NCI-H1105 treated with DMSO at 0.1 percent for 48 hours (cell line): ENCODE results near the gene INPP4A.
A peak's percentile ranks its signal among the peaks of the same experiment; 100 is the strongest.

Experiments
- DNase-seq: peaks from one replicate; lab custom pipeline; 2025; lab: John Stamatoyannopoulos, UW

Gene INPP4A

GRCh38 chr2:98514879-98515249 lies 70.2 kb downstream of the INPP4A start:
- DNase-seq = no peak

- DNase-seq = no peak
These were observed 70.8 kb downstream of the INPP4A start for GRCh38 chr2:98515250-98515991.

GRCh38 chr2:98516571-98516970 lies 71.9 kb downstream of the INPP4A start:
- DNase-seq = no peak

GRCh38 chr2:98517636-98518035 lies 73.0 kb downstream of the INPP4A start:
- no peak for DNase-seq

- DNase-seq = no peak
These were observed 73.4 kb downstream of the INPP4A start for GRCh38 chr2:98518101-98518500.

- no peak for DNase-seq
These were observed 74.5 kb downstream of the INPP4A start for GRCh38 chr2:98519156-98519555.

GRCh38 chr2:98519851-98520250 lies 75.2 kb downstream of the INPP4A start:
- DNase-seq = no peak

- DNase-seq = no peak
These were observed 76.1 kb downstream of the INPP4A start for GRCh38 chr2:98520806-98521205.

GRCh38 chr2:98521266-98521665 lies 76.6 kb downstream of the INPP4A start:
- no peak for DNase-seq

GRCh38 chr2:98522854-98523253 lies 78.2 kb downstream of the INPP4A start:
- DNase-seq = no peak

- peak; percentile 6 for DNase-seq
These were observed 79.5 kb downstream of the INPP4A start for GRCh38 chr2:98524168-98524567.

- DNase-seq = no peak
These were observed 83.7 kb downstream of the INPP4A start for GRCh38 chr2:98528349-98528748.

- no peak for DNase-seq
These were observed 85.5 kb downstream of the INPP4A start for GRCh38 chr2:98530114-98530513.

- peak; percentile 5 for DNase-seq
These were observed 88.1 kb downstream of the INPP4A start for GRCh38 chr2:98532756-98533155.

- DNase-seq = no peak
These were observed 88.9 kb downstream of the INPP4A start for GRCh38 chr2:98533547-98533946.

GRCh38 chr2:98534761-98535160 lies 90.1 kb downstream of the INPP4A start:
- no peak for DNase-seq

GRCh38 chr2:98535971-98536677 lies 91.5 kb downstream of the INPP4A start:
- DNase-seq = no peak

- no peak for DNase-seq
These were observed 92.9 kb downstream of the INPP4A start for GRCh38 chr2:98537390-98538126.

- no peak for DNase-seq
These were observed 93.8 kb downstream of the INPP4A start for GRCh38 chr2:98538280-98539041.

GRCh38 chr2:98539056-98539735 lies 94.5 kb downstream of the INPP4A start:
- DNase-seq = no peak

- no peak for DNase-seq
These were observed 95.9 kb downstream of the INPP4A start for GRCh38 chr2:98540536-98540935.

GRCh38 chr2:98541489-98541888 lies 96.8 kb downstream of the INPP4A start:
- DNase-seq = no peak
